Neural cell (in vitro differentiated cells): ENCODE measurements around the gene NHLH1.

ENCODE experiments used
- CTCF ChIP-seq: fragments of 450-650 bp; IDR thresholded peaks from 2 replicates; pipeline ENCODE4 v1.5.1; 2014; ENCODE audit warnings: antibody characterized with exemption, mild to moderate bottlenecking, moderate library complexity; ENCODE audit not compliant: poor library complexity, severe bottlenecking
- EP300 ChIP-seq: fragments of 450-650 bp; conservative IDR thresholded peaks from 2 replicates; pipeline ENCODE4 v1.6.1; 2014; ENCODE audit warnings: antibody characterized with exemption, mild to moderate bottlenecking, moderate library complexity; ENCODE audit not compliant: poor library complexity, severe bottlenecking
- EZH2 ChIP-seq: fragments of 200-600, 300-800 bp; shearing (Covaris generic), sonication (generic); IDR thresholded peaks from 2 replicates; pipeline ENCODE4 v1.6.1; 2014; ENCODE audit warnings: antibody characterized with exemption, low read length, borderline replicate concordance, mild to moderate bottlenecking; ENCODE audit not compliant: insufficient read depth, poor library complexity, severe bottlenecking
- MXI1 ChIP-seq: fragments of 450-650 bp; conservative IDR thresholded peaks from 2 replicates; pipeline ENCODE4 v1.6.1; 2014; ENCODE audit warnings: antibody characterized with exemption, mild to moderate bottlenecking; ENCODE audit not compliant: poor library complexity, severe bottlenecking
- POLR2AphosphoS5 ChIP-seq: IDR thresholded peaks from 2 replicates; pipeline ENCODE4 v1.6.1; 2012
- RAD21 ChIP-seq: fragments of 450-650 bp; conservative IDR thresholded peaks from 2 replicates; pipeline ENCODE4 v1.6.1; 2014; ENCODE audit warnings: antibody characterized with exemption, mild to moderate bottlenecking, moderate library complexity
- TAF1 ChIP-seq: IDR thresholded peaks from 2 replicates; pipeline ENCODE4 v1.6.1; 2012; ENCODE audit warnings: low read depth

DNA sequence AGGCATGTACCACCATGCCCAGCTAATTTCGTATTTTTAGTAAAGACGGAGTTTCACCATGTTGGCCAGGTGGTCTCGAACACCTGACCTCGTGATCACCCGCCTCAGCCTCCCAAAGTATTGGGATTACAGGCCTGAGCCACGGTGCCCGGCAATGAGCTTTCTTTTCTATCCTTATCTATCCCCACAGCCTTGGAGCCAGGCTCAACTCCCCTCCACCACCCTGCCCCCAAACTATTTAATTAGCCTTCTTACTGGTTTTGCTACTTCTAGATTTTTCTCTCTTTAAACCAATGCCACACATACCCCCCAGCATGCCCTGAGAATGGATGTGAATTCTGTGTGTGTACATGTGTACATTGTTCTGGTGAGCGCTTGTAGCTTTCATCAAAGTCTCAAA, 27.8 kb downstream of the NHLH1 start:
- TF ChIP-seq EZH2 (no peak), TAF1 (no peak), CTCF (no peak), POLR2AphosphoS5 (no peak), RAD21 (no peak), MXI1 (no peak), EP300 (no peak)
